Stimulated activated naive CD8-positive, alpha-beta T cell treated with anti-CD3 and anti-CD28 coated beads, Interleukin-15, amount 100 ng/mL, for 72 hours (primary cell): ENCODE results near the gene PIK3R3.
A peak's percentile ranks its signal among the peaks of the same experiment; 100 is the strongest.

Source experiments
- ATAC-seq: fragments of 150-1000 bp; cut with Tn5 transposase; 2 replicates; pipeline ENCODE4 v1.10.0; 2021; ENCODE audit warnings: mild to moderate bottlenecking, moderate library complexity
- DNase-seq, 2 donors: peaks; one replicate each; pipeline ENCODE4 v3.0.0; 2021 to 2022
- H3K27ac Mint-ChIP-seq, 2 donors: one replicate each; pipeline ENCODE4 v1.8.0; 2022; ENCODE audit warnings: mild to moderate bottlenecking in 2 of 2, mixed read lengths in 2 of 2, moderate library complexity in 2 of 2
- H3K27me3 Mint-ChIP-seq: one replicate; pipeline ENCODE4 v1.8.0; 2022; ENCODE audit warnings: mixed read lengths
- H3K4me1 Mint-ChIP-seq: one replicate; pipeline ENCODE4 v1.8.0; 2022; ENCODE audit warnings: mild to moderate bottlenecking, mixed read lengths
- H3K4me3 Mint-ChIP-seq, 2 donors: one replicate each; pipeline ENCODE4 v1.8.0; 2022; ENCODE audit warnings: mild to moderate bottlenecking in 2 of 2, mixed read lengths in 2 of 2, moderate library complexity in 1 of 2
- H3K9me3 Mint-ChIP-seq, 2 donors: one replicate each; pipeline ENCODE4 v1.8.0; 2022; ENCODE audit warnings: mixed read lengths in 2 of 2

Gene PIK3R3

DNA sequence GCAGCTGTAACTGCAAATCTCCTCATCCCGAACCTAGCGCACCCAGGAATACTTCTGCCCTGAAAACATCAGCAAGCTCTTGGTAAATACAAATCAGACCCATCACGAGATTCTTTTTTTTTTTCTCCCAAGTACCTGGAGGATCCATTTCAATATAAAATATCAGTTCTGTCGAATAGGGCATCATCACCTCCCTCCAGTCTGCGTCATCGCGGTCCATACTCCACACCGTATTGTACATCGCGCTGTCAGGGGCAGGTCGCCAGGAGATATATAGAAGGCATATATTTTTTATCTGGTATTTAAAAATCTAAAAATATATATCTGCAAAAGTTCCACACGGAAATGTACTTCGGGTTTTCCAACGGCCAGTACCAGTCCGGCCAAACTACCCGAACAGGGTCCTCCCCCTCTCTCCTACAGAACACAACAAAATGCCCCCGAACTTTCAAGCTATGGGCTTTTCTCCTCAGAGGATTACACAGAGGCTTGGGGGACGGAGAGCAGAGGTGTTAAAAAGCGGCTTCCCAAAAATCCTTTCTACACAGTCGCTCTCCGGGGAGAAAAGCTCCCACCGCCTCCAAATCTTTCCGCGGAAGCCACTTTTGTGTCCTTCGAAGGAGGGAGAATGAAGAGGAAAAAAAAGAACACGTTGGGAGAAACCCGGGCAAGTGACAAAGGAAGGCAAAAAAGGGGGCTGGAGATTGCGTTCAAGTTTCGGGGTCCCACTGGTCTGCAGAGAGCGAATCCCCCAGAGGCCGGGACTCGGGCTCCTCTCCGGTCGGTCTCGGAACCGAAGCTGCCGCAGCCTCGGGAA is 509 bp downstream of the PIK3R3 start:
- Mint-ChIP-seq H3K9me3 (no peaks in the 10 kb centered on the region), H3K27me3 (peaks cover 75% of the 10 kb centered on the region), H3K4me3 (peak overlapping the region; percentile 92 to 98), H3K4me1 (peaks cover 41% of the 10 kb centered on the region), H3K27ac (peak overlapping the region; percentile 82 to 94)
- ATAC-seq (no peak), DNase-seq (peak; percentile 10 to 15)

DNA sequence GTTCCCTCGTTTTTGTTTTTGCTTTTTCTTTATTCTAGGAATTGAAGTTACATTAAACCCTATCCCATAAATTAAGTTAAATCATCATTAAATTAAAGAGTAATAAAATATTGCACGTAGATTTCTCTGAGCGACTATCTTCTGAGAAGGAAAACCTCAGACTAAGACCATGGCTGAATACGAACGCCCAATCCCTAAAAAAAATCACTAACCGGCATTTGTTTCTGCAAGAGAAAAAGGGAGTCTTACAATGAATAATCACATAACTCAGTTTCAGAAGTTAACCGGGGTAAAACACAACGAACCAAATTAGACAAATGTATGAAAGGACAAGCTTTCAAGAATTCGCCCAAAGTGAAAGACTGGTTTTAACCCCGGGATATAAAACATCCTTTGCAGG is 1.3 kb downstream of the PIK3R3 start:
- H3K4me1 Mint-ChIP-seq, result peaks cover 41% of the 10 kb centered on the region
- DNase-seq (no peak), ATAC-seq (no peak)
- peak overlapping the region; percentile 59 to 98 for H3K4me3 Mint-ChIP-seq
- no peaks in the 10 kb centered on the region for H3K9me3 Mint-ChIP-seq
- peaks cover 66% of the 10 kb centered on the region for H3K27me3 Mint-ChIP-seq
- no peak overlapping the region for H3K27ac Mint-ChIP-seq

DNA sequence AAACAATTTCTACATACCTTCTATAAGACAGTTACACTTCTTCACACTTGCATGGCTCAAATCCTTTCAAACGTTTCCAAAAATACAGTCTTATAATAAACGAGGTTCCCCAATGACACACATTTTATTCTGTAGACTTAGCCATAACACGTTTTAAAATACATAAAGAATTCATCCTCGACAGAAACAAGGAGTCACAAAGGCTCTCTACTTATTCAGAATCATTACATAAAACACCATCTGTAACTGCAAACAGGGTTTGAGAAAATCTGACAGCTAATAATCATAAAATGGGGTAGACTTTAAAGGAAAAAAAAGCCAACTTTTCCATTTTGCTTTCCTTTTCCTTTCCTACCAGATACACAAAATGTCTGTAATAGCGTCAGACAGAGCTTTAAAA is 1.8 kb downstream of the PIK3R3 start:
- ATAC-seq (no peak), DNase-seq (no peak)
- Mint-ChIP-seq H3K4me1 (peaks cover 41% of the 10 kb centered on the region), H3K27me3 (peaks cover 65% of the 10 kb centered on the region), H3K27ac (no peak overlapping the region), H3K4me3 (no peak overlapping the region), H3K9me3 (no peaks in the 10 kb centered on the region)

DNA sequence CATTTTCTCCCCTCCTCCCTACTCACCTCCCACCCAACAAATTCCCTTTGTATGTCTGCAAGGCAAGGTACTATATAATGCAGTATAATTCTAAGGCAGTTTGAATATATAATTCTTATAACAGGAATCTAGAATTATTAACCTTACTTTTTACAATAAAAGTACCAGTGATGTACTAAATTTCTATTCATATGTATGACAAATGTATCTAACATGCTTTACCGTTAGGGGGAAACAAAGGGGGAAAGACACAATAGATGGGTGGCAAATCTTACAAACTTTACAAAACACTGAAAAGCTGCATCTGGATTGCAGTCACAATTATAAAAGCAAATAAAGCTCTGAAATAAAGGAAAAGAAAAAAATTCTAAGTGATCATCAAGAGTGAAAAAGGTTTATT is 2.3 kb downstream of the PIK3R3 start:
- ATAC-seq, result no peak
- no peaks in the 10 kb centered on the region for H3K9me3 Mint-ChIP-seq
- no peak for DNase-seq
- H3K27me3 Mint-ChIP-seq, result peaks cover 65% of the 10 kb centered on the region
- no peak overlapping the region for H3K4me3 Mint-ChIP-seq
- no peak overlapping the region for H3K27ac Mint-ChIP-seq
- peaks cover 41% of the 10 kb centered on the region for H3K4me1 Mint-ChIP-seq

DNA sequence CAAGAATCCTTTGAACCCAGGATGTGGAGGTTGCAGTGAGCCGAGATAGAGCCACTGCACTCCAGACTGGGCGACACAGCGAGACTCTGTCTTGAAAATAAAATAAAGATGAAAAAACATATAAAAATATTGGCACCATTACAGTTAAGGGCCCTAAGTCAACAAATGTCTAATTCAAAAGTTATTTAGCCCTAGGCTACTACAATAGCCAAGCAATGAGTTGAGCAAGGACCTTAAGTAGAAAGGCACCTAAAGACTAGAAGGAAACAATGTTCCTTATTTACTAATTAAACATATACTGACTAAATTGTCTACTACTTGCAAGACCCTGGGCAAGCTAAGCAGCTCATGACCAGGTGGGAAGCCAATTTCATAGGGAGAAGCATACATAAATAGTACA is 4.1 kb downstream of the PIK3R3 start:
- DNase-seq, result no peak
- ATAC-seq, result no peak
- Mint-ChIP-seq H3K4me1 (peaks cover 24% of the 10 kb centered on the region), H3K4me3 (no peak overlapping the region), H3K27ac (no peak overlapping the region), H3K27me3 (peaks cover 49% of the 10 kb centered on the region), H3K9me3 (no peaks in the 10 kb centered on the region)

DNA sequence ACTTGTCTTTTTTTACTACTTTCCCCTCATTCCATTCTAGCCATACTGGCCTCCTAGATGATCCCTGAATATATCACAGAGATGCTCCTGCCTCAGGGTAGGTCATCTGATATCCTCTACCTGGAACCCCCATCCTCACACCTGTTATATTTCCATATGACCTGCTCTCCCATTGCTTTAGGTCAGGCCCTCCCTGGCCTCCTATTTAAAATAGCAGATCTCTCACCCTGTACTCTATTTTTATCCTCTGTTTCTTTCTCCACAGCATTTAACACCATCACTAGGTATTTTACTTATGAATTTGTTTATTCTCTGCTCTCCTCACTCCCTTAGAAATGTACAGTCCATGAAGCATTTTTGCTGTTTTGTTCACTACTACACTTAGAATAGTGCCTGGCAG is 13.6 kb downstream of the PIK3R3 start:
- Mint-ChIP-seq H3K4me1 (no peaks in the 10 kb centered on the region), H3K9me3 (no peaks in the 10 kb centered on the region), H3K4me3 (no peak overlapping the region), H3K27me3 (no peaks in the 10 kb centered on the region), H3K27ac (no peak overlapping the region)
- no peak for ATAC-seq
- no peak for DNase-seq

DNA sequence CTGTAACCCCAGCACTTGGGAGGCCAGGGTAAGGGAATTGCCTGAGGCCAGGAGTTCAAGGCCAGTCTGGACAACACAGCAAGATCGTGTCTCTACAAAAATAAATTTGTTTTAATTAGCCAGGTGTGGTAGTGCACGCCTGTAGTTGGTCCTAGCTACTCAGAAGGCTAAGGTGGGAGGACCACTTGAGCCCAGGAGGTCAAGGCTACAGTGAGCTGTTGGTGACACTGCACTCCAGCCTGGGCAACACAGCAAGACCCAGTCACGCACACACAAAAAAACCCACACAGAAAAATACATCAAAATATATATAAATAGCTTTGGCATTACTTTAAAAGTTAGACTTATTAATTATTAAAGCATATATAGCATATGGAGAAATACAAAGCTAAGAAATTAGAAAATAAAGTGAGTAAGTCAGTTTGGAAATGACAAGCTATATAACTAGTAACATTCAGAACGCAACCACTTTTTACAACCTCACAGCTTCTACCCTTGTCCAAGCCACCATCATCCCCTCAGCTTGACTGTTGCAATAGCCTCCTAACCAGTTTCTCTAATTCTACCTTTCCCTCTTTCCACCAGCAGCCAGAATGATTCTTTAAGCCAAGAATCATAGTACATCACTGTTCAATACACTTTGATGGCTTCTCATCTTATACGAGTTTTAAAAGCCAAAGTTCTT is 14.5 kb downstream of the PIK3R3 start:
- ATAC-seq (no peak), DNase-seq (no peak)
- Mint-ChIP-seq H3K27me3 (no peaks in the 10 kb centered on the region), H3K9me3 (no peaks in the 10 kb centered on the region), H3K4me1 (no peaks in the 10 kb centered on the region), H3K4me3 (no peak overlapping the region), H3K27ac (no peak overlapping the region)

DNA sequence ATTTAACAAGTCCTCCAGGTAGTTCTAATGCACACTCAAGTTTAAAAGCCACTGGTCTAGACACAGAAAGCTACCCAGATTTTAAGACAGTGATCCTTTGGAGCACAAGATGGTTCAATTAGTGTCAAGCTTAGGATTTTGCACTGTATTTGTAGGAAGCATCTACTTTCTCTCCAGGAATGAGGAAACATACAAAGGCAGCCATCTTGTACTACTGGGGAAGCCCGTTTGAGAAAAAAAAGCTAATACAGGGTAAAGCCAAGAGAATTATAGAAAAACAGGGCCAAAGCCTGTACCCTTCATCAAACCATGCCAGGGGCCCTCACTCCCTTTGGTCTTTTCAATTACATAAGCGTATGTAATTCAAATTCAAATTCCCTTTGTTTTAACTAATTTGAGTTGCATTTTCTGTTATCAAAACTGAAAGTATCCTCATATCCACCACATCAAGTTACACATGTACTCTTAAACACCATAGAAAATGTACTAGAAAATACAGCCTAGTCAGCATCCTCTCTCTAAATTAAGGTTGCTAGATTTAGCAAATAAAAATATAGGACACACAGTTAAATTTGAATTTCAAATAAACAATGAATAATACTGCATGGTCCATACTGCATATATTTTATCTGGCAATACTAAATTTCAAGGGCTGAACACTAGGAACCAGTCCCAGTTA is 17.4 kb downstream of the PIK3R3 start:
- Mint-ChIP-seq H3K4me3 (no peak overlapping the region), H3K27ac (no peak overlapping the region), H3K4me1 (no peaks in the 10 kb centered on the region), H3K9me3 (no peaks in the 10 kb centered on the region), H3K27me3 (no peaks in the 10 kb centered on the region)
- ATAC-seq, result no peak
- no peak for DNase-seq

DNA sequence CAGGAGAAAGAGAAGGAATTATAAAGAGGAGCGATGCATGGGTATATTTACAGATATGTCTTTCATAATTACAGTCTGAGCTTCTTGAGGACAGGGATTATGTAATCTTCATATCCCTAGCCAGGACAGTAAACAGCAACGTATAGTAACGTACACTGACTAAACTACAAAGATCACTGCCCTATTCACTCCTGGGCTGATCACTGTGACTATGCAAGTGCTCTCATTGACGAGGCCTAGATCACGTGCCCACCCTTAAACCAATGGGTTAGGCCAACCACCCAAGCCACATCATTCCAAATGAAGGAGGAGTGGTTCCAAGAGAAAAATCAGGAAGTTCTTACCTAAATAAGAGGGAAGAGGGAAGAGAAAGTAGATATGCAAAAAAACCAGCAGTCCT is 18.5 kb downstream of the PIK3R3 start:
- no peak for DNase-seq
- Mint-ChIP-seq H3K9me3 (no peaks in the 10 kb centered on the region), H3K27me3 (no peaks in the 10 kb centered on the region), H3K4me1 (no peaks in the 10 kb centered on the region), H3K4me3 (no peak overlapping the region), H3K27ac (no peak overlapping the region)
- ATAC-seq, result no peak

DNA sequence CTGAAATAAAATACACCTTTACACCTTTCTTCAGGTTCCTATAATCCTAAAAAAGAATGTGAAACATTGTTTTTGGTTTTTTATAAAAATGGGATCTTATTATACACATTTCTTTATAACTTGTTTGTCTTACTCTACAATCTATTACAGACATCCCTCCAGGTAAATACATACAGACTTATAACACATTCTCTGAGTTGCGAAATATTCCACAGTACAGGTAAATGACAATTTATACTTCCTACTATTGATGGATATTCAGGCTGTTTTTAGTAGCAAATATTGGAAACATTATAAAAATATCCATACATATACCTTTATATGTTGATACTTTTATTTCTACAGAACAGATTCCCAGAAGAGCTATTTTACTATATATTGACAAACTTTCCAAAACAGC is 20.3 kb downstream of the PIK3R3 start:
- DNase-seq (no peak), ATAC-seq (no peak)
- H3K27me3 Mint-ChIP-seq, result no peaks in the 10 kb centered on the region
- no peaks in the 10 kb centered on the region for H3K9me3 Mint-ChIP-seq
- no peak overlapping the region for H3K27ac Mint-ChIP-seq
- no peak overlapping the region for H3K4me3 Mint-ChIP-seq
- H3K4me1 Mint-ChIP-seq, result no peaks in the 10 kb centered on the region

DNA sequence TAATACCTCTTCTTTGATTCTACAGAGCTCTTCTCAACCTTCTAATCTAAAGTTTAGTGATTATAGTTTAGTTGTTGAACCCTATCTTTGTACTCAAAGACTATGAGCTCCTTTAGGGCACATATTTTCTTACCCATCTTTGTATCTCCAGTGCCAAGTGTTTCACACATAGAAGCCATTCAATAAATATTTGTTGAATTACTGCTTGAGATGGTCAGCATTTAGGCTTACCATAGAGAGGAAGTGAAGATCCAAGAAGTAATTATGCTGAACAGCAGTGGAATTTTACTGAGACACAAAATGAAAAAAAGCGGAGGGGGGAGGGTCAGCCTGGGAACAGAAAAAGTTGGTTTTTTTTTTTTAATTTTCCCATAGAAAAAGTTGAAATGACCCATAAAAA is 21.9 kb downstream of the PIK3R3 start:
- Mint-ChIP-seq H3K27me3 (no peaks in the 10 kb centered on the region), H3K27ac (no peak overlapping the region), H3K9me3 (no peaks in the 10 kb centered on the region), H3K4me3 (no peak overlapping the region), H3K4me1 (no peaks in the 10 kb centered on the region)
- ATAC-seq, result no peak
- no peak for DNase-seq

DNA sequence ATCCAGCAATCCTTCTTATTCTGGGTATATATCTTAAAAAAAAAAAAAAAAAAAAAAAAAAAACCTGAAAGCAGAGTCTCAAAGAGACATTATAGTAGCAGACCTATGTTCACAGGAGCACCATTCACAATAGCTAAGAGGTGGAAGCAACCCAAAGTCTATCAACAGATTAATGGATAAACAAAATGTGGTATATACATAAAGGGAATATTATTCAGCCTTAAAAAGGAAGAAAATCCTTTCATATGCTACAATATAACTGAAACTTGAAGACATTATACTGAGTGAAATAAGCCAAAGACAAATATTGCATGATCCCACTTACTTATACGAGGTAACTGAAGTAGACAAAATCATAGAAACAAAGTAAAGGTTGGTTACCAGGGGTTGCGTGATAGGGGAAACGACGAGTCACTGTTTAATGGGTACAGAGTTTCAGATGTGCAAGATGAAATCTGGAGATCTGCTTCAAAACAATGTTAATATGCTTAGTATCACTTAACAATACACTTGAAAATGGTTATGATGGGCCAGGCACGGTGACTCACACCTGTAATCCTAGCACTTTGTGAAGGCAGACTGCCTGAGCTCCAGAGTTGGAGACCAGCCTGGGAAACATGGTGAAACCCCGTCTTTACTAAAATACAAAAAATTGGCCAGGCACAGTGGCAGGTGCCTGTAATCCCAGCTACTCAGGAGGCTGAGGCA is 29.5 kb downstream of the PIK3R3 start:
- no peak overlapping the region for H3K4me3 Mint-ChIP-seq
- peaks cover 2% of the 10 kb centered on the region for H3K4me1 Mint-ChIP-seq
- no peak for ATAC-seq
- H3K9me3 Mint-ChIP-seq, result peaks cover 0 to 7% of the 10 kb centered on the region in 2 donors
- no peak overlapping the region for H3K27ac Mint-ChIP-seq
- DNase-seq, result no peak
- H3K27me3 Mint-ChIP-seq, result peaks cover 11% of the 10 kb centered on the region

DNA sequence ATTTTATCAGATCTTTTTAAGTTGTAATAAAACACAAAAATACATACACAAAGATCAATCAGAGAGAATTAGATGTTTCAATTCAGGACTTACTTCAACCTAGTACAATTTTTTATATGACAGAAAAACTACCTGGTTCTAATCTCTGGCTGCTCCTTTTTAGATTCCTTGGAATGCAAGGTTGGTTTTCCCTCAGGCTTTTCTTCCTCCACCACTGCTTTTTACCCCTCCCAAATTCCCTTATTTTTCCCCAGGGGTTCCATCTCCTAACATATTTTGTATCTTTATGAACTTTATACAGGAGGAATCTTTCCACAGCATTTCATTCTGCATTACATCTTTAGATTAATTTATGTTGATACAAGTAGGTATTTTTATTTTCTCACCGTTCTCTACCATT is 33.2 kb downstream of the PIK3R3 start:
- peaks cover 5% of the 10 kb centered on the region for H3K4me1 Mint-ChIP-seq
- H3K27me3 Mint-ChIP-seq, result peaks cover 11% of the 10 kb centered on the region
- peaks cover 0 to 7% of the 10 kb centered on the region in 2 donors for H3K9me3 Mint-ChIP-seq
- H3K27ac Mint-ChIP-seq, result no peak overlapping the region
- DNase-seq, result no peak
- H3K4me3 Mint-ChIP-seq, result no peak overlapping the region
- ATAC-seq, result no peak

DNA sequence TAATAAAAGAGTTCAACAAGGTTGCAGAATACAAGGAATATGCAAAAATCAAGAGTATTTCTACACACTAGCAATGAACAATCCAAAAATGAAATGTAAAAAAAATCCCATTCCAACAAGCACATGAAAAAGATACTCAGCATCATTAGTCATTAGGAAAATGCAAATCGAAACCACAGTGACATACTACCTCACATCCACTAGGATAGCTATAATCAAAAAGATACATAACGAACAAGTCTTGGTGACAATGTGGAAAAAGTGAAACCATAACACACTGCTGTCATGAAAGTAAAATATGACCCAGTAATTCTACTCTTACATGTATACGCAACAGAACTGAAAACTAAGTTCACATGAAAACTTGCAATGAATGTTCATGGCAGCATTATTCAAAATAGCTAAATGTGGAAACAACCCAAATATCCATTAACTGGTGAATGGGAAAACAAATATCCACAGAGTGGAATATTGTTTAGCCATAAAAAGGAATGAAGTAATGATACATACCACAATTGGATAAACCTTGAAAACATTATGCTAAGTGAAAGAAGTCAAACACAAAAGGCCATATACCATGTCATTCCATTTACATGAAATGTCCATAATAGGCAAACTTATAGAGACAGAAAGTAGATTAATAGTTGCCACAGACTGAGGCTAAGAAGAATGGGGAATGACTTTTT is 34.3 kb downstream of the PIK3R3 start:
- peak overlapping the region in 1 of 2 donors; percentile 63 for H3K27ac Mint-ChIP-seq
- no peak overlapping the region for H3K4me3 Mint-ChIP-seq
- H3K9me3 Mint-ChIP-seq, result peaks cover 0 to 7% of the 10 kb centered on the region in 2 donors
- DNase-seq (no peak), ATAC-seq (peak; percentile 48)
- H3K27me3 Mint-ChIP-seq, result peaks cover 11% of the 10 kb centered on the region
- peaks cover 5% of the 10 kb centered on the region for H3K4me1 Mint-ChIP-seq

DNA sequence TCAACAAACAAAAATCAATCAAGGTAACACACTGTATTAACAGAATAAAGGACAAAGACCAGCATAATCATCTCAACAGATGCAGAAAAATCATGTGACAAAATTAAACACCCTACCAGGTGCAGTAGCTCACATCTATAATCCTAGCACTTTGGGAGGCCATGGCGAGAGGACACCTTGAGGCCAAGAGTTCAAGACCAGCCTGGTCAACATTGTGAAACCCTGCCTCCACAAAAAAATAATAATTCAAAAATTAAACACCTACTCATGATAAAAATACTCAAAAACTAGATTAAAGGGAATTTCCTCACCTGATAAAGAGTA is 35.3 kb downstream of the PIK3R3 start:
- ATAC-seq, result no peak
- H3K9me3 Mint-ChIP-seq, result peaks cover 0 to 7% of the 10 kb centered on the region in 2 donors
- no peak for DNase-seq
- H3K4me1 Mint-ChIP-seq, result peaks cover 5% of the 10 kb centered on the region
- no peak overlapping the region for H3K27ac Mint-ChIP-seq
- H3K4me3 Mint-ChIP-seq, result no peak overlapping the region
- H3K27me3 Mint-ChIP-seq, result peaks cover 11% of the 10 kb centered on the region
